Stimulated activated CD4-positive, alpha-beta T cell treated with anti-CD3 and anti-CD28 coated beads, Interleukin-1b, Interleukin-23, amount 100 ng/mL, for 1 hour (primary cell): ENCODE results near the gene CD52.
"Not testable (repeated sequence)": the region's sequence is repeated elsewhere in the genome, so short reads cannot be mapped to it uniquely, and the experiment has no call there.

Source experiments
- DNase-seq, 2 donors: peaks; one replicate each; pipeline ENCODE4 v3.0.0-alpha.2; 2020; ENCODE audit warnings: low read depth in 2 of 2

Gene CD52

DNA sequence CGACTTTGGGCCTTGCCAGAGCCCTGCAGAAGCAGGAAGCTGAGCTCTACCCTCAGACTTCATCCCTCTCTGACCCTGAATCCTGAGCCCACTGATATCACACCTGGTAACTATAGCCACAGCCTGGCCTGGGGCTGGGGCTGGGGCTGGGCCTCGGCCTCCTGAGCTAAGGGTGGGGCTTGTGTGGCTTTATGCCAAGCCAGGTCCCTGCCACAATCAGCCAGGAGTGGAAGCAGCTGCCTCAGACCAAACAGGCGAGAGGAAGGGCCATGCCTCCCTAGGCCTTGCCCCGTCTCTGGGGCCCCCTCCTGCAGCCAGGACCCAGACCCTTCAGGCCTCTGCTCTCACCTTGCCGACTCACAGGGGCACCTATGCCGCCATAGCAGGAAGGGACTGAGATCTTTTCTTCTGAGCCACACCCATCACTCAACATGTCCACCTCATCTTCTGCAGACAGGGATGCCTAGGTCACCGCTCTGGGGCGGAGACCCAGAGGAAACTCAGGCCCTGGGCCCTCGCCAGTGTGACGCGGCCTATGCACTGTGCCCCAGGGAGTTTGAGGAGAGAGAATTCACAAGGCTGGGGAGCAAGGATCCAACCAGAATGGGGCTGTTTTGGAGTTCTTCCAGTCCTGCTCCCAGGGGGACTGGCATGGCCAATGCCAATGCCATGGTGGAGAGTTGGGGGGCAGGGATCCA lies 17.0 kb upstream of the CD52 start:
- no peak for DNase-seq

DNA sequence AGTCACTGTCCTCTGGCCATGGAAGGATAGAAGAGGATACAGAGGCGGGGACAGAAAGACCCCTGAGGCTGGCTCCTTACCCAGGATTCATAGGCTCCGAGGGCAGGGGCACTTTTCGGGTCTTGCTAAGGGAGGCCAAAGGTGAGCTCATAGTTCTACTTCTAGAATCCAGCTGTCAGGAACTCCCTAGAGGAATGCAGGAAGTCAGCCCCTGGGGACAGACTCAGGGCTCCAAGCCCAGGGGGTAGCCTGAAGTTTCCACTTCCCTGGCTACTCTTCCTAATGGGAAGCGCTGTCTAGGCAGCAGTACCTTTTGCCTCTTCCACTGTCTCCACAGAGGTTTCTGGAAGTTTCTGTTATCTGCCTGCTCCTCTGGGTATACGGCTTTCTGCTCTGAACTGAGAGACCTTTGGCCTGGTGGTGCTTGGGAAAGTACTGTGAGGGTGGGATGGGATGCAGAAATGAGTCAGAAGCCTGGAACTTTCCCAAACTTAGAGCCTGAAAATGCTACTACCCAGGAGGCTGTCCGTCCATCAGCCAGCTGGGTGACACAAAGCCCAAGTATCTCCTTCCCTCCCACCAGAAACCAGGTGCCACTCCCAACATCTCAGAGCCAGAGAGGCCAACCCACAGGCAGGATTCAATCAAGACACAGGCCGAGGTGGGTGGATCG lies 14.9 kb upstream of the CD52 start:
- no peak for DNase-seq

DNA sequence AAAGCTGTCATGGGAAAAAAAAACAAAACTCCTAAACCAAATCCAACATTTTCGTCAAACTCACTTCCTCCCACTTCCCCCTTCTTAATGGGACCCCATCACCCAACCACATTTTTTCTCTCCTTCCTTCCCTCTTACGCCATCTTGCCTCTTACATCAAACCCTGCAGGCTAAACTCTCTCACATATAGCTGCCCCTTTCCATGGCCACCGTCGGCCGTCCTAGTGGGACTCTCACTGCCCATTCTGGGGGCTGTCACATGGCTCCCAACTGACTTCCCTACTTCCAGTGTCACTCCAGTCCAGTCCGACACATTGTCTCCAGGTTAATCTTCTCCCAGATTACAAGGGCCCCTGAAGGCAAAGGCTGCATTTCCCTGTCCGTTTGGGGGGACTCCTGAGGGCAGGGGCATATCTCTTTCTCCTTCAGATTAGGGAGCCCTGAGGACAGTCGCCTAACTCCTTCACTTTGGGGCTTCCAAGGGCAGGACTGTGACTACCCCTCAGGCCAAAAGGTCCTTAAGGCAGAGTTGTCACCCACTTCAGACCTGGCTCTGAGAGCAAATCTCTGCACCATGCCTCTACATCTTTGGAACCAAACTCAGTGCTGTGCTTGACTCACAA lies 12.0 kb upstream of the CD52 start:
- no peak for DNase-seq

GRCh38 chr1:26306290-26307229 lies 11.2 kb upstream of the CD52 start, which contains the start of gene UBXN11:
UBXN11 (minus strand) TSS chr1:26306636; CDS start chr1:26302883, 3,753 bp downstream.
- peak; percentile 76 to 77 for DNase-seq

GRCh38 chr1:26307363-26307781 lies 10.4 kb upstream of the CD52 start:
- no peak for DNase-seq

DNA sequence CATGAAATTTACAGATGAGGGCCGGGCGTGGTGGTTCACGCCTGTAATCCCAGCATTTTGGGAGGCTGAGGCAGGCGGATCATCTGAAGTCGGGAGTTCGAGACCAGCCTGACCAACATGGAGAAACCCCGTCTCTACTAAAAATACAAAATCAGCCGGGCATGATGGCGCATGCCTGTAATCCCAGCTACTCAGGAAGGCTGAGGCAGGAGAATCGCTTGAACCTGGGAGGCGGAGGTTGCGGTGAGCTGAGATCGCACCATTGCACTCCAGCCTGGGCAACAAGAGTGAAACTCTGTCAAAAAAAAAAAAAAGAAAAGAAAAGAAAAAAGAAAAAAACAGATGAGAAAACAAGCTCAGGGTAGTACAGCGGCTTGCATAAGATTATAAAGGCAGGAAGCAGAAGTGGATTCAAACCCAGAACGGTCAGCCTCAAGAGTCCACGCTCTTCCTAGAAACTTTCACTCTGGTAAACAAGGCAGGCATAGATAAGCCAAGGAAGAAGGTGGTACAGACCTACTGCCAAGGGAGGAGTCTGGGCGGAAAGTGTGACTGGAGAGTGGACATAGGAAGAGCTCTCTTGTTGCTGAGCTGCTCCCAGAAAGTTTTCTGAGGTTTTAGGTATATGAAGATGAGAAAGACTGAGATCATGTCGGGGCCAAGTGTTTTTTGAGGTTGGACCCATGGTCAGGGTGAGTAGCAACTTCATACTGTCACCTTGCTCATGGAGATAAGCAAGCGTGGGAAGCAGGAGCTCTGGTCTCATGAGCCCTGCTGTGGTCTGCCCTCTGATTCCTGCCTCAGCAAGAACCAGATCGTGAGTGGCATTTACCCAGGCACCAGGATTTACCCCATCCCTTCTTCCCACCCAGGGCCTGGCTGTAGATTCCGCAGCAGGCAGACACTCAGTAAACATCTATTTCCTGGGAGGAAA lies 9.5 kb upstream of the CD52 start:
- DNase-seq: not testable (repeated sequence)

DNA sequence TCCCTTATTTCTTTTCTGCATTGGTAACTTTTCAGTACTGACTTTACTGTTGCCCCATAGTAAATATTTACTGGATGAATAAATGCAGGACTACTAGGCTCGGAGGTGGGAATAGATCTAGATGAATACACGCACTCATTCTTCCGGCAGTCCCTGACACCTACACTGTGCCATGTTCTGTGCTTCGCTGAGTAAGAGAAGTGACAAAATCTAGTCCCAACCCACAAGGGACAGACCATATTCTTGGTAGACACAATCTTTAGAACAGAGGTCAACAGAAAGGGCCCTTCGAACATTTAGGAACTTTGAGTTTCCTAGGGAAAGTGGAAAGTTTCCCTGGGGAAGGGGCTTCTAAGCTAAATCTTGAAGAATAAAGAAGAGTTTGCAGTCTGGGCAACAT lies 3.3 kb upstream of the CD52 start:
- no peak for DNase-seq

- DNase-seq: no peak
Measured at GRCh38 chr1:26315874-26316850, 1.6 kb upstream of the CD52 start.

- DNase-seq: no peak
Measured at GRCh38 chr1:26317146-26317545, 612 bp upstream of the CD52 start.

DNA sequence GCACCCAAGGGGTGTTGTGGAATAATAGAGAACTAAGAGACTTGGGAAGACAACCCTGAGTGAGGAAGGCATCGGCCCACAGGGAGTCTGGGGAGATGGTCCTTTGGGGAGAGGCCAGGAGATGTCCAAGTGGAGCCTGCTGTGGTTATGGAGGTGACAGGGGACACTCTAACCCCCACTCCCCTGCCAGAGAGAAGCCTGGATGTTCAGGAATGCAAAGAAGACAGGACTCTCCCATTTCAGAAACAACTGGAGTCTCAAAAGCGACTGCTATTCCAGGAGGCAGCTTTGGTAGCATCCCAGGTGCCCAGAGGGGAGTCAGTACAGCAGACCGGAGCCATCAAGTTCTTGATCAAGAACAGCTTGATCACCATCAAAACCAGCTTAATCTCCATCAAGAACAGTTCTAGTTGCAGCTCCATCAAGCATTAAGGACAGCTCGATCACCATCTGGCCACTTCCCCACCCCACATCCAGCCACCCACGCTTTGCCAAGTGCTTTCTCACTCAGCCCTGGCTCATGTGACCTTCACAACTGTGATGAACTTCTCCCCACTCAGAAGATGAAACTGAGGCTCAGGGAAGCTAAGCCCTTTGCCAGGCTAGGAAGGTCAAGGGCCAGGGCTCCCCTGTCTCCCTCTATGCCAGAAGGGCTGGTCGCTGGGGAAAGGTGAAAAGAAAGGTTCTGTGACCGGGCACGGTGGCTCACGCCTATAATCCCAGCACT lies 743 bp downstream of the CD52 start:
- no peak for DNase-seq

GRCh38 chr1:26320896-26321295 lies 3.1 kb downstream of the CD52 start:
- DNase-seq: no peak

GRCh38 chr1:26321315-26322041 lies 3.7 kb downstream of the CD52 start:
- DNase-seq: peak; percentile 90 to 97

GRCh38 chr1:26322042-26322331 lies 4.2 kb downstream of the CD52 start:
- DNase-seq: no peak

DNA sequence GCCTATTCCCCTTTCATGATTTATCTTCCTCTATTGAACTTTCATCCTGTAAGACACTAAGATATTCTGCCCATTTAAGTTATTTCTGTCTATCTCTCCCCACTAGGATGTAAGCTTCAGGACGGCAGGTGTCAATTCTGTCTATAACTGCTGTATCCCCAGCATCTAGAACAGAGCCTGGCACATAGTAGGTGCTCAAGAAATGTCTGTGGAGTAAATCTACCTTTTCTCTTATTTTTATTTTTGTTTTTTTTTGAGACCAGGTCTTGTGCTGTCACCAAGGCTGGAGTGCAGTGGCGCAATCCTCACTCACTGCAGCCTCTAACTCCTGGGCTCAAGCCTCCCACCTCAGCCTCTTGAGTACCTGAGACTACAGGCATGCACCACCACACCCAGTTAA lies 5.6 kb downstream of the CD52 start:
- DNase-seq: no peak

- no peak for DNase-seq
Measured at GRCh38 chr1:26324550-26324949, 6.8 kb downstream of the CD52 start.

GRCh38 chr1:26327956-26328362 lies 10.2 kb downstream of the CD52 start:
- DNase-seq: no peak

DNA sequence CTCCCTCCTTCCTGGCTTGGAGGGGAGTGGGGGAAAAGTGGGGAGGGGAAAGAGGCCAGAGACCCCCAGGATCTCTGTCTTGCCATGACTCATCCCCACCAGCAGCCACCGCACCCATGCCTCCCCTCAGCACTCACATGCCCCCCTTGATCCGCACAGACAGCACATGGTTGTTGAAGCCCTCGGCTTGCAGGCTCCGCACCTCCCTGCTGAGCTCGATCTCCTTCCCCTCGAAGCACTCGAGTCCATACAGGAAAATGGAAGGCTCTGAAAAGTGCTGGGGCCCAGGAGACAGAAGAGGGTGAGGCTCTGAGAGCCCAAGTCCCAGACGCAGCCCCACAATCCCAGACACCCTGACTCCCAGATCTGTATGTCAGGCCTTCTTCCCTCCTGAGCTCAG lies 10.8 kb downstream of the CD52 start:
- DNase-seq: no peak

- not testable (repeated sequence) for DNase-seq
Measured at GRCh38 chr1:26329380-26329779, 11.6 kb downstream of the CD52 start.
